Endothelial cell of umbilical vein (primary cell): ENCODE data around the gene EPHA8. TPM values are rescaled to one million over a fixed set of nuclear protein-coding genes. Genes with fewer than 3 reads are reported as not detected.

Experiments
- BruUV-seq: library from RNA; stranded (reverse); fragments of 400-500 nt; replicated peaks from 2 replicates; lab custom pipeline; 2021; lab: Mats Ljungman, UMichigan
- CTCF ChIA-PET: fragments of 300-600, 350-600 bp; sonication (Branson Sonifier 250); formaldehyde crosslinking; loops from one replicate; lab custom pipeline; 2021; ENCODE audit warnings: antibody characterized with exemption, inconsistent platforms; lab: Charles Lee
- POLR2A ChIA-PET: fragments of 300-600, 350-600 bp; sonication (Branson Sonifier 250); formaldehyde crosslinking; loops from one replicate; lab custom pipeline; 2021; ENCODE audit warnings: antibody characterized with exemption, inconsistent platforms; lab: Charles Lee
- DNase-seq: peaks from one replicate; pipeline ENCODE4 v3.0.0-alpha.2; 2011; ENCODE audit warnings: low read depth, low spot score
- FAIRE-seq: peaks from 2 replicates; lab custom pipeline; 2011; peaks lifted over from hg19 to GRCh38; lab: Jason Lieb, UNC
- H2AFZ ChIP-seq: 2 replicates; pipeline ENCODE4 v1.6.0; 2012; ENCODE audit warnings: low read depth, low read length, control low read depth, inconsistent platforms
- H3K27ac ChIP-seq: 2 replicates; pipeline ENCODE4 v1.5.1; 2011; ENCODE audit warnings: low read depth, mild to moderate bottlenecking, control low read depth, low read length, moderate library complexity; ENCODE audit not compliant: insufficient read depth
- H3K27me3 ChIP-seq, 2 experiments: 2 replicates each; pipeline versions ENCODE4 v1.6.0 to v1.6.1; 2011; ENCODE audit warnings: low read length in 2 of 2, mixed read lengths in 1 of 2; ENCODE audit not compliant: control insufficient read depth in 2 of 2, insufficient read depth in 2 of 2
- H3K36me3 ChIP-seq, 2 experiments: 2 replicates in 1 of 2; 3 replicates in 1 of 2; pipeline ENCODE4 v1.5.1; 2011; ENCODE audit warnings: low read length in 2 of 2, mild to moderate bottlenecking in 1 of 2, moderate library complexity in 1 of 2; ENCODE audit not compliant: control insufficient read depth in 2 of 2, insufficient read depth in 2 of 2; ENCODE audit errors: extremely low read depth in 1 of 2
- H3K4me1 ChIP-seq: 3 replicates; pipeline ENCODE4 v1.5.1; 2011; ENCODE audit warnings: mild to moderate bottlenecking, low read length; ENCODE audit not compliant: control insufficient read depth, insufficient read depth; ENCODE audit errors: extremely low read depth
- H3K4me2 ChIP-seq: 2 replicates; pipeline ENCODE4 v1.6.1; 2011; ENCODE audit warnings: low read length, control low read depth, mixed read lengths; ENCODE audit not compliant: insufficient read depth
- H3K4me3 ChIP-seq, 3 experiments: fragments of 200-600 bp in 1 of 3; sonication (generic), shearing (Covaris generic) in 1 of 3; replicated peaks in 1 of 3; 2 replicates each; pipeline ENCODE4 v1.5.1; 2011 to 2016; ENCODE audit warnings: control low read depth in 3 of 3, low read length in 3 of 3, mild to moderate bottlenecking in 2 of 3, inconsistent platforms in 1 of 3, low read depth in 1 of 3, moderate library complexity in 1 of 3; ENCODE audit not compliant: insufficient read depth in 1 of 3
- H3K79me2 ChIP-seq: 2 replicates; pipeline ENCODE4 v1.6.0; 2012; ENCODE audit warnings: low read length, inconsistent platforms; ENCODE audit not compliant: control insufficient read depth, insufficient read depth
- H3K9ac ChIP-seq: replicated peaks from 2 replicates; pipeline ENCODE3; 2011; ENCODE audit warnings: low read length, control low read depth; ENCODE audit not compliant: insufficient read depth; ENCODE audit errors: extremely low read depth
- H3K9me1 ChIP-seq: replicated peaks from 3 replicates; pipeline ENCODE4 v1.6.0; 2011; ENCODE audit warnings: mild to moderate bottlenecking, low read length; ENCODE audit not compliant: control insufficient read depth, insufficient read depth; ENCODE audit errors: extremely low read depth
- H3K9me3 ChIP-seq: replicated peaks from 2 replicates; pipeline ENCODE4 v1.5.1; 2012; ENCODE audit warnings: low read length, inconsistent platforms; ENCODE audit not compliant: control insufficient read depth, insufficient read depth
- H4K20me1 ChIP-seq: replicated peaks from 2 replicates; pipeline ENCODE3; 2011; ENCODE audit warnings: mild to moderate bottlenecking, low read length; ENCODE audit not compliant: control insufficient read depth, insufficient read depth; ENCODE audit errors: extremely low read depth
- CTCF ChIP-seq, 2 donors: IDR thresholded peaks; 1 replicate in 1 of 2; 2 replicates in 1 of 2; pipeline ENCODE4 v1.5.1; 2011; ENCODE audit warnings: low read length in 2 of 2, mild to moderate bottlenecking in 2 of 2, moderate library complexity in 2 of 2, control low read depth in 1 of 2, inconsistent platforms in 1 of 2, low read depth in 1 of 2; ENCODE audit not compliant: insufficient read depth in 1 of 2; ENCODE audit errors: extremely low read depth in 1 of 2
- EZH2 ChIP-seq: IDR thresholded peaks from 2 replicates; pipeline ENCODE4 v1.6.1; 2012; ENCODE audit warnings: borderline replicate concordance, low read depth, mild to moderate bottlenecking, moderate library complexity, low read length, inconsistent platforms; ENCODE audit not compliant: severe bottlenecking
- FOS ChIP-seq: IDR thresholded peaks from 2 replicates; pipeline ENCODE4 v1.6.1; 2011; ENCODE audit warnings: mild to moderate bottlenecking, low read length, moderate library complexity, borderline replicate concordance; ENCODE audit not compliant: insufficient read depth
- GATA2 ChIP-seq: IDR thresholded peaks from 2 replicates; pipeline ENCODE4 v1.7.0; 2011; ENCODE audit warnings: low read depth, mild to moderate bottlenecking, moderate library complexity, mixed read lengths, low read length; ENCODE audit not compliant: insufficient read length, insufficient read depth
- JUN ChIP-seq: IDR thresholded peaks from 2 replicates; pipeline ENCODE4 v1.6.1; 2011; ENCODE audit warnings: borderline replicate concordance, low read depth; ENCODE audit not compliant: insufficient read length, insufficient read depth
- MAX ChIP-seq: IDR thresholded peaks from 2 replicates; pipeline ENCODE4 v1.6.1; 2011; ENCODE audit not compliant: insufficient read depth, insufficient read length
- MYC ChIP-seq: IDR thresholded peaks from one replicate; pipeline ENCODE4 v1.6.1; 2011; ENCODE audit warnings: mild to moderate bottlenecking, low read depth, low read length
- POLR2A ChIP-seq: IDR thresholded peaks from 2 replicates; pipeline ENCODE4 v1.6.1; 2012; ENCODE audit warnings: low read depth, mild to moderate bottlenecking, control low read depth, low read length
- POLR2AphosphoS5 ChIP-seq: IDR thresholded peaks from 2 replicates; pipeline ENCODE4 v1.6.1; 2012; ENCODE audit warnings: low read depth, mild to moderate bottlenecking, control low read depth, low read length, moderate library complexity; ENCODE audit not compliant: insufficient read depth
- dilution Hi-C: fragments of 300-500 bp; cut with MboI; formaldehyde crosslinking; loops from one replicate; pipeline ENCODE4 v1.15.0; 2019; ENCODE audit warnings: low sequenced_read_pairs; ENCODE audit not compliant: extremely low pct_ligation_motif_present
- intact Hi-C: fragments of 100-400 bp; cut with micrococcal nuclease; formaldehyde crosslinking; loops from one replicate; pipeline ENCODE4 v1.10.0; 2022
- polyA plus RNA-seq, 4 experiments: library from polyadenylated mRNA; depleted of rRNA in 3 of 4; stranded (reverse) in 3 of 4; unstranded in 1 of 4; fragments of >200 nt; gene quantifications; 2 replicates each; pipeline versions ENCODE4 v1.2.1 to v1.2.3, GENCODE V29; 2011 to 2012; ENCODE audit warnings: missing spikeins in 1 of 4
- total RNA-seq: library from RNA; stranded (reverse); gene quantifications from 2 replicates; pipeline ENCODE4 v1.2.3, GENCODE V29; 2021

The EPHA8 gene
- total and polyA plus RNA-seq, 2 donors (not counting 3 experiments of a cell fraction or from before 2014, with no cell fraction given), result not detected

GRCh38 chr1:22615886-22616285 is 52.6 kb downstream of the EPHA8 start:
- CTCF ChIA-PET, result no interaction called here

More at GRCh38 chr1:22615886-22616285, 52.6 kb downstream of the EPHA8 start:
- Histone ChIP-seq H3K79me2 (no peaks in the 10 kb centered on the region), H3K4me1 (no peaks in the 10 kb centered on the region), H3K36me3 (no peaks in the 10 kb centered on the region), H4K20me1 (no peaks in the 10 kb centered on the region), H3K9me3 (no peaks in the 10 kb centered on the region), H3K27ac (no peak overlapping the region), H3K4me3 (no peak overlapping the region), H3K4me2 (no peak overlapping the region), H3K27me3 (peaks cover 0 to 2% of the 10 kb centered on the region in 2 experiments), H3K9me1 (no peaks in the 10 kb centered on the region), H2AFZ (no peak overlapping the region), H3K9ac (no peak overlapping the region)
- dilution Hi-C loops (no loop called here), intact Hi-C loops (no loop called here)
- POLR2A ChIA-PET, result no interaction called here
- TF ChIP-seq GATA2, result no peak
- TF ChIP-seq FOS, result no peak
- TF ChIP-seq CTCF (IDR thresholded peaks at IDR 0.05; ENCODE audit: extremely low read depth in 1 of 2, insufficient read depth in 1 of 2, low read depth in 1 of 2, low read length in 2 of 2), result no peak
- TF ChIP-seq EZH2, result no peak
- TF ChIP-seq JUN, result no peak
- no peak for TF ChIP-seq POLR2A
- TF ChIP-seq MYC, result no peak
- no peak for TF ChIP-seq POLR2AphosphoS5
- no peak for TF ChIP-seq MAX
- DNase-seq (no peak), FAIRE-seq (no peak)
- no TSS peak for BruUV-seq
